GM12801 (cell line): ENCODE measurements around the gene AJAP1.

Experiments
- TF ChIP-seq, protein P1 (sequence below): IDR thresholded peaks from one replicate; pipeline ENCODE4 v1.5.1; 2011; ENCODE audit warnings: control low read depth; ENCODE audit not compliant: insufficient read length; ENCODE audit errors: extremely low read depth

The AJAP1 gene

GRCh38 chr1:4733446-4734177, 79.2 kb downstream of the AJAP1 start:
- TF ChIP-seq, protein P1, sequence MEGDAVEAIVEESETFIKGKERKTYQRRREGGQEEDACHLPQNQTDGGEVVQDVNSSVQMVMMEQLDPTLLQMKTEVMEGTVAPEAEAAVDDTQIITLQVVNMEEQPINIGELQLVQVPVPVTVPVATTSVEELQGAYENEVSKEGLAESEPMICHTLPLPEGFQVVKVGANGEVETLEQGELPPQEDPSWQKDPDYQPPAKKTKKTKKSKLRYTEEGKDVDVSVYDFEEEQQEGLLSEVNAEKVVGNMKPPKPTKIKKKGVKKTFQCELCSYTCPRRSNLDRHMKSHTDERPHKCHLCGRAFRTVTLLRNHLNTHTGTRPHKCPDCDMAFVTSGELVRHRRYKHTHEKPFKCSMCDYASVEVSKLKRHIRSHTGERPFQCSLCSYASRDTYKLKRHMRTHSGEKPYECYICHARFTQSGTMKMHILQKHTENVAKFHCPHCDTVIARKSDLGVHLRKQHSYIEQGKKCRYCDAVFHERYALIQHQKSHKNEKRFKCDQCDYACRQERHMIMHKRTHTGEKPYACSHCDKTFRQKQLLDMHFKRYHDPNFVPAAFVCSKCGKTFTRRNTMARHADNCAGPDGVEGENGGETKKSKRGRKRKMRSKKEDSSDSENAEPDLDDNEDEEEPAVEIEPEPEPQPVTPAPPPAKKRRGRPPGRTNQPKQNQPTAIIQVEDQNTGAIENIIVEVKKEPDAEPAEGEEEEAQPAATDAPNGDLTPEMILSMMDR, result no peak

DNA sequence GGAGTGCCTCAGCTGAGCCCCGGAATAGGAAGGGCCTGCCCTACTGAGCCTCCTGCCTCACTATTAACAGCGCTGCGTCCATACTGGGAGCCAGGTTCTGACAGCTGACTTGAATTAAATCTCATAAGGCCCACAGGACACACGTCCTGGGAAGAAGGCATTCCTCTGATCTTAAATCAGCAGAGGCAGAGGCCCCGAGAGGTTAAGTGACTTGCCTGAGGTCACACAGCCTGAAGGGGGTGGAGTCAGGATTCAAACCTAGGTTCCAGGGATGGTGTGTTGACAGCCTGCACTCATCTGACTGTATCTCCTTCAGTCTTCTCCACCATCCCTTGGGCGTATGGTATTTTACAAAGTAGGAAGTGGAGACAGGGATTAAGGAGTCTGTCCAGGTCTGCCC, 79.8 kb downstream of the AJAP1 start:
- TF ChIP-seq, protein P1, result no peak

- TF ChIP-seq, protein P1, result no peak
Observed at GRCh38 chr1:4734791-4735190, 80.4 kb downstream of the AJAP1 start.

- TF ChIP-seq, protein P1, result no peak
Observed at GRCh38 chr1:4736254-4736653, 81.8 kb downstream of the AJAP1 start.

DNA sequence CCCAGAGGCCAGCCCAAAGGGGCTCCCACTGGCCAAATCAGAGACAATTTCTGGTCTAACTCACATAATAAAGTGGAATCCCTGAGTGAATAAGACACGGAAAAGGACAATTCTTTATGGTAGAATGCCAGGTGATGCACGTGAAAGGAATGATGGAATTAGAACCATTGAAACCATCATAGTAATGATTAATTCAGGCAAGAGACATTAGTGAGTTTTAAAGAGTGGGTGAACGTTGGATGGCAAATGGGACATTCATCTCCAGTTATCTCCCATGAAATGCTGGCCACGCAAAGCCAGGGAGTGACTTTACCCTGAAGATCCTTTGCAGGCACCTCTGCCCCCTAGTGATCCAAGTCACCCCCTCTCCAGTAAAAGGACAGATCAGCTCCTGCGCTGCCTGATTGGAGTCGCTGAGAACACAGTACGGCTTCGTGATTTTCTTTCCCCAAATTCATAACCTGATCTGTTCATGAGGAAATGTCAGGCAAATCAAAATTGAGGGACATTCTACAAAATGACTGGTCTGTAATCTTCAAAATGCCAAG, 87.5 kb downstream of the AJAP1 start:
- TF ChIP-seq, protein P1, result no peak

DNA sequence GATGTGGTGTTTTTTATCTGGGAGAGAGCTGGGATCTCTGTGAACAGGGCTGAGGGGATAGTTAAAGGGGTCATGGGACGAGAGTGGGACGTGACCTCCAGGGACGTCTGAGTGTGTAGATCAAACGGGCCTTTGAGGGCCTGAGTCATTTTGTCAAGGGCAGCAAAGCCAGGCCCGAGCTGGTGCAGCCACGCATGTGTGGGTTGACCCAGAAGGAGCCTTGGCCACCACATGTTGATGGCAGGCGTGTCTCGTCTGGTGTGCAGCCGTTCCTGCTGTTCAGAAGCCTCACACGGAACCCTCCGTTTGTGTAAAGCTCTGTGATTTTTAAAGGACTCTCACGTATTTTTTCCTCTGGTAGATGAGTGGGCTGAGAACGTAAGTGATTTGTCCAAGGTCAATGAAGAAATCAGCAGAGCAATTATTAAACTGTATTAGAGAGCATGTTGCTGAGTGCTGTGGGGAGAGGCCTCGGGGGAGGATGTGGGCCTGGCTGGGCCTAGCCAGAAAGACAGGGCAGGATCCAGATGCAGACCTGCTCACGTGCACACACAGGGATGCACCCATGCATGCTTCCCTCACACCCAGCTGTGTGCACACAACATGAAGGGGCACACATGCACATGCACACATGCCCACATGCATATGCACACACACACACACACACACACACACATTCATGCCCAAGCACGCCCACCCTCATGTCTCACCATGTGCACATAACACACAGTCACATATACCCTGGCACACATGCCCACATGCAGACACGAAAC, 89.8 kb downstream of the AJAP1 start:
- TF ChIP-seq, protein P1, result no peak

DNA sequence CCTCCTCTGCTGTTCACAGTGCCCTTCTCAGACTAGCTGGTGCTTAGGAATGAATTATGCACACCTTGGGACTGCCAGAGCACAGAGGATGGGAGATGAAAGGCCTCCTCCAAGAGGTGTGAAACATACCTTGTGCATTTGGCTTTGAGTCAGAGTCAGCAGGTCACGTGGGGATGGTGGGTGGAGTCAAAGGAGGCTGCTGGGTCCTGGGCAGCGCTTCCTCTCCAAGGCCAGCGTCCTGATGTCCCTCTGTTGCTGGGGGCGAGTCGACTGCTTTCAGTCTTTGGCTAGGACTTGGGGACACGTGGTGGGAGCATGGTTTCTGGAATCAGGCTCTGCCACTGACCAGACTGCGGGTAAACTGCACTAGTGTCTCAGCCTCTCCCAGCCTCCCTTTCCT, 91.2 kb downstream of the AJAP1 start:
- TF ChIP-seq, protein P1, result no peak
